Stimulated activated CD8-positive, alpha-beta memory T cell treated with anti-CD3 and anti-CD28 coated beads, Interleukin-12 subunit alpha, Interleukin-12 subunit beta, amount 100 ng/mL, for 4 hours (primary cell): ENCODE data around the gene RBKS.
"Not testable (repeated sequence)": the region's sequence is repeated elsewhere in the genome, so short reads cannot be mapped to it uniquely, and the experiment has no call there.

Experiments
- DNase-seq: peaks from one replicate; pipeline ENCODE4 v3.0.0-alpha.2; 2020; ENCODE audit warnings: low read depth

RBKS gene

DNA sequence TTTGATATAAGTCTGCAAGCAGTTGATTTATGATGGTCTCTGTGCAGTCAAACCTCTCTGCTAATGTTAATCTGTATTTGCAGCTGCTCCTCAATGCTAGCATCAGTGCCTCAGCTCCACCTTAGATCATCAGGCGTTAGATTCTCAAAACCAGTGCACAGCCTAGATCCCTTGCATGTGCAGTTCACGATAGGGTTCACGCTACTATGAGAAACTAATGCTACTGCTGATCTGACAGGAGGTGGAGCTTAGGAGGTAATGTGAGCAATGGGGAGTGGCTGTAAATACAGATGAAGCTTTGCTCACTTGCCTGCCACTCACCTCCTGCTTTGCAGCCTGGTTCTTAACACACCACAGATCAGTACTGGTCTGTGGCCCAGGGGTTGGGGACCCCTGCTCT lies 18.4 kb downstream of the RBKS start:
- no peak for DNase-seq

DNA sequence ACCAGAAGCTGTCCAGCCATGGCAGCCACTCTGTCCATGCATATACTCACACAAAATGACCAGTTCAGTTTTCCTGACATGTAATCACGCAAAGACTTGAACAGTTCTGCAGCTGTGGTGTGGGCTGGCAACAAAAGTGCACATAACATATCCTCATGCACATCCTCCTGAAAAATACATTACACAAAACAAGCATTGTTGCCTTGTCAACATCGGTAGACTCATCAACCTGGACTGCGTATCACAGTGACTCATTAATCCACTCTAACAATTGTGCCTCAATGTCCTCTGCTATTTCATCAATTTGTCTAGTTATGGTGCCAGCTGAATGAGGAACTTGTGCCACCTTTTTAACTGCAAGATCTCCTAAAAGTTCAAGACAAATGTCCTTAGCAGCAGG lies 19.5 kb downstream of the RBKS start:
- DNase-seq: no peak

DNA sequence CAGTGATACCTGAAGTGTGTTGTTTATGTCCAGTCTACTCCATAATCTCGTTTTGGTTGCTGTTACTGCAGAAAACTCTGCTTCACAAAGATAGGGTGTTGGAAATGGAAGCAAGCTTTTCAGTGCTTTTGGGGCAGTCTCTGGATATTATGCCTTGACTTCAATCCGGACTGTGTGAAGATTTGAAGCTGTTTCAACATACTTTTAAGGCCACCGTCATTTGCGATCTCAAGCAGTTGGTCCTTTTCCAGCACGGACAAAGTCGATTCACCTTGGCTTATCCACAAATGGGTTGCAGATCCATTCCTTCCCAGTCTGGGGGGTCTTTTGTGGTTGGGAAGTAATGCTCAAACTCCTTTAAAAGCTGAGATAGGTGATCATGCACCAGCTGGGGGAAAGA lies 20.4 kb downstream of the RBKS start:
- no peak for DNase-seq

DNA sequence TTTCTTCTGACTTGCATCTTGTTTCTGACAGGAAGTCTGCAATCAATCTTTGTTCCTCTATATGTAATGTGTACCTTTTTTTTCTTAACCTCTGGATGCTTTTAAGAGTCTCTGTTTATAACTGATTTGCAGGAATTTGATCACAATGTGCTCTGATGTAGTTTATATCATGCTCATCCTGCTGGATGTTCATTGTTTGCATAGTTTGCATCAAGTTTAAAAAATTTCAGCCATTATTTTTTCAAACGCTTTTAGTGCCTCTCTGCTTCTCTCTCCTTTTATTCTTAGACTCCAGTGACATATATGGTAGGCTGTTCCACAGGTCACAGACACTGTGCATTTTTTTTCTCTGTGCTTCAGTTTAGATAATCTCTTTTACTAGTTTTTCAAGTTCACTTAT lies 23.9 kb downstream of the RBKS start:
- no peak for DNase-seq

DNA sequence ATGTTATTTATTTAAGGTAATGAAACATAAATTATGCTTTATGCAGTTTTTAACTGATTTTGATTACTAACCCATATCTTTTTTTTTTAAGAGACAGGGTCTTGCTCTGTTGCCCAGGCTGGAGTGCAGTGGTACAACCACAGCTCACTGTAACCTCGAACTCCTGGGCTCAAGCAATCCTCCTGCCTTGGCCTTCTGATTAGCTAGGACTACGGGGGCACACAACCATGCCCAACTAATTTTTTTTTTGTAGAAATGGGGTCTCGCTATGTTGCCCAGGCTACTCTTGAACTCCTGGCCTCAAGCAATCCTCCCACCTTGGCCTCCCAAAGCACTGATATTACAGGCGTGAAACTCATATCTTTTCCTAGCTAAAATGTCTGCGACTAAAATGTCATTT lies 26.2 kb downstream of the RBKS start:
- DNase-seq: not testable (repeated sequence)

DNA sequence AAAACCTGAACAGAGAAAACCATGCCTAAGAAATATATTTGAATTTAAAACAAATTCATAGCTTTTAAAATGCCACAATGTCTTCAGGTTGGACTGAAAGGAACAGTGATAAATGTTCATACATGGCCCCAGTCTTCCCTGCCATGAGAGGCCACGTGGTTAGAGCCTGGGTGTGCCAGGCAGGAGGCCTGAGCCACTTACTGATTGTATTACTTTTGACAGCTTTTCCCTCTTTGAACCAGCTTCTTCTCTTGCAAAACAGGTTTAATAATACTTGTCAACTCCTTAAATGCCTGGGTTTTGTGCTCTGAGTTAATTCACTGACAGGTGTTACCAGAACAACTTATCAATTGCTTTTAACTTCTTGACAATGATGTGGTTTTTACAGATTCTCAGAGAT lies 27.0 kb downstream of the RBKS start:
- no peak for DNase-seq

DNA sequence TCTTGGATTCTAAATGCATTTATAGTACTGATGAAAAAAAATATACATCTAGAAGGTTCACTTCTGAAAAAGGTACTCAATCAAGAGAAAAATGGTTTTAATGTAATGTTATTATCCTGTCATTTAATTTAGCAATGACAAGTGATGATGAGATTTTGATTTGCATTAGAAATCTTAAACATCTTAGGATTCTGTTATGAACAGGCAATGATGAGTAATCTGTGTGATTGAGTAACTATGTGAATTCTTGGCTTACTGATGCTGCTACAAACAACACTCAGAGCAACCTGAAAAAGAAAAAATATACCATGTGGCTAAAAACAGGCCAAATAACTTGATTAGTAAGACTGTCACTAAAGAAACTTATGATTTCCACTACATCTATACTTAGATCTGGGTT lies 30.1 kb downstream of the RBKS start:
- DNase-seq: no peak

DNA sequence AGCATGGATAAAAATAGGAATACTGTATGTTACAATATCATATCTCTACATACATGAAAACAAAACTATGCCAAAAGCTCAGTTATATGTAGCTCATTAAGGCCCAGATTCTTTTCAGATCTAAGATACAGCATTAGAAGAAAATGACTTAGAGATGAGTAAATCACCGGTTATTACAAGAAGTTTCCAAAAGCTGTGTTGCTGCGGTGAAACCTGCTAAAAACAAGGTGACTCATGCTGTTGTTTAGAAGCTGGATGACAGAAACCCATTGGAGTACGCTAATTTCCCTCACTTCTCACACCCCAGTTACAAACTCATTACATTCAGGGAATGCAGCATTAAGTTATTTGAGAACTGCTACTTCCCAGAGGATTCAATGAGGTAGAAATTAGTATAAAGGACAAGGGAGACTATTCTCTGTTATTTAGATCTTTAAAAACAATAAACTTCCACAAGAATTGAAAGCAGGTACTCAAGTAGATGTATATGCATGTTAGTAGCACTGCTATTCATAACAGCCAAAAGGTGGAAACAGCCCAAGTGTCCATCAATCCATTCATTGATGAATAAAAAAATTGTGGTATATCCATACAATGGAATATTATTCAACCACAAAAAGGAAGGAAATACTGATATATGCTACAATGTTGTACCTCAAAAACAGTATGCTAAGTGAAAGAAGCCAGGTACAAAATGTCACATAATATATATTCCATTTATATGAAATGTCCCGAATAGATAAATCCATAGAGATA lies 32.6 kb downstream of the RBKS start:
- no peak for DNase-seq

DNA sequence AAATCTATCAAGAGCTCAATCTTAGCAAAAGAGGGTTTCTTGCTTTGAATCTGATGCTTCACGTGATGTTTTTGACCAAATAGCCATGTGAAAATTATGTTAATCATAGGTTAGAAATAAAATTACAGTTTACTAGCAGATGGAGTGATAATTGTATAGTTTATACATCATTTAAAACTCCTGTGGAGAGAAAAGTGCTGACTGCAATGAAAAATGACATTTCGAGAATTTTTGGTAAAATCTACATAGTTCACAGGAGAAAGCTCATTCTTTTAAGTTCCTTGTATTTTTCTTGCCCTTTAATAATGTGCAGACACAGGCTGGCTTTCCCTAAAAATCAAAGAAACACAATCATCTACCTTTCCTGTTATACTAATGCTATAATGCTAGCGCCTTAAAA lies 33.2 kb downstream of the RBKS start:
- DNase-seq: no peak

DNA sequence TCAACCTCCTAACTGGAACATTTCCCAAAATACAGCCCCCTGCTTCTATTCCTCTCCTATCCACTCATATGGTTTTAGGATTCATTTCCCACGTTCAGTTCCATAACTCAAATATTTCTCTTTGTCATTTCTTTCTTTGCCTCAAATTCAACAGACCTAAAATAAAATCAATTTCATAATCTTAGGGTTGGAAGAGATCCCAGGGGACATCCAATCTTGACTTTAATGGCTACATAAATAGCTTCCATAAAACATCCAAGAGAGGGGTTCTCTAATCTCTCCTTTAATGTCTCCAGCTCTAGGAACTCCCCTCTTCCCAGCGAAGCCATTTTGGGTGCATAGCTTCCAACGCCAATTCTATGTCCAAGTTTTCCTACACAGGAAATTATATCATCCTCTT lies 33.8 kb downstream of the RBKS start:
- no peak for DNase-seq

DNA sequence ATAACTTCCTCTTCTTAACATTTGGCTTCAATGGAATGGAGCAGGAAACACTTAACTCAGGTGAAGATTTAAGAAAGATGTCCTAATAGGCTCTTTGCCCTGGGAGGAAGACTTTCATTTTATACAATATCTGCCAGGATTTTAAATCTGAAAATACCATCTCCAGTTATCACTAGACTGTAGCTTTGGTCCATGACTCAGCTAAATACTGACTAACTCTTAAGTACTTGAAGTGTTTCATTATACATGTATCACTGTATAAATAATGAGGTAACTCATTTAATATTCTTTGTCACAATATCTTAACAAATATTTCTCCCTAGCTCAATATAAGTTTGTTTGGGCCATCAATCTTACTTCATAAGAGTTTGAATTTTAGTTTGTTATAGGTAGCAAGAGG lies 34.7 kb downstream of the RBKS start:
- DNase-seq: no peak

DNA sequence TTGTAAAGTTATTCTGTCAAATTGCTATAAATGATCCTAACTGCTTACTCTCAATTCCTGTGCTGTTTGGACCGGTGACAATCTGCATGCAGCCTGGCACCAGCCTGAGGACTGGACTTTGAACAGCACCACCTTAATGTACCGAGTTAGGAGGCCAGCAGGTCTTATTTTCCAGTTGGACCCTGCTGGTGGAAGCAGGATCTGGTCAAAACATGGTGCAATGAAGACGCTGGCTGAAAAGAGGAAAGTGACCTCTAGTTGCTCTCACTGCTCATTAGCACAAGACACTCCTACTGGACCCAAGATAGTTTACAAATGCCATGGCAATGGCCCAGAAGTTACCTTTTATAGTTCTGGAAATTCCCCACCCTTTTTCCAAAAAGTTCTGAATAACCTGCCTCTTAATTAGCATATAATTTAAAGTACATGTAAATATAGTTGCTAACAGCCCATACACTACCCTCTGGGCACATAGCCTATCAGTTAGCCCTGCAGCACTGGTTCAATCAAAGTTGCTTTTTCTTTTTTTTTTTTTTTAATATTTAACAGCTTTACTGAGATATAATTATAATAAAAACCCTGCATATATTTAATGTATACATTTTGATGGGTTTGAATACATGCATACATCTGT lies 35.8 kb downstream of the RBKS start:
- no peak for DNase-seq

DNA sequence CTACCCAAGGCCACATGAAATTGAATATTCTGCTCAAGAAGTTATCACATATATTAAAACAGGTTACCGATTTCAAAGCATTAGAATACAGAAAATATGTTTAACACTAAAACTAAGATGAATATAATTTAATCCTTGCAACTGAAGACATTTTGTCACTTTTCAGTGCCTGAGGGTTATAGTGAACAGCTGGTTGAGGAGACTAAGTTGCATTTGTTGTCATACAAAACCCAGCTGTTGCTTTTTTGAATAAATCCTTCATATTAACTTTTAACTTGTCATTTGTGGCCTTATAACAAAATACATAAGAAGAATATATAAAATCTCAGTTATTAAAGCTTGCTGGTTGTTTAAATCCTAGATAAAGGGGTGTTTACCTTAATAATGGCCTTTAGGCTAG lies 37.5 kb downstream of the RBKS start:
- DNase-seq: no peak

DNA sequence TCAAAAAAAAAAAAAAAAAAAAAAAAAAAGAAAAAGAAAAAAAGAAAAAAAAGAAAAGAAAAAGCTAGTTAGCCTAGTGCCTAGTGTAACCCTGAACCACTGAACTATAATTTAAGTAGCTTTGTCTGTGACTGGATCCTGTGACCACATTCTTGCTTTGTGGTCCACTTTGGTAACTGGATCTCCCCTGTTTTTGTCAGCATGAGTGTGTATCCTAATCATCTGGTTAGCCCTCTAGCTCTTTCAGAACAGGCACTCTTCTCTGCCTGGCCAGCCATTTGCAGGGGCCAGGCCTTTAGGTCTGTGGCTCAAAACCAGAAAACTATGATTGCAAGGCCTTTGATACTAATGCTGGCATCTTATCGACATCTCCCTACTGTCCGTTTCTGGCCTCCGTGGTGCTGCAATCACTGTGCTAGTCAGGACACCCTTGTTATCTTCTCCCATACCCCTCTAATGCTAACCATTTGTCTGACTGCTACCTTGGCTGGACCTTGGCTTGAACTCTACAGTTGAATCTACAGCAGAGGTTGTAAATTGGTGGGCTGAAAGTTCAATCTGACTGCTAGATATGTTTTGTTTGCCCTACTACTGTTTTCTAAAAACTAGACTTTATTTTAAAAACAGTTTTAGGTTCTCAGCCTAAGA lies 40.5 kb downstream of the RBKS start:
- DNase-seq: no peak

DNA sequence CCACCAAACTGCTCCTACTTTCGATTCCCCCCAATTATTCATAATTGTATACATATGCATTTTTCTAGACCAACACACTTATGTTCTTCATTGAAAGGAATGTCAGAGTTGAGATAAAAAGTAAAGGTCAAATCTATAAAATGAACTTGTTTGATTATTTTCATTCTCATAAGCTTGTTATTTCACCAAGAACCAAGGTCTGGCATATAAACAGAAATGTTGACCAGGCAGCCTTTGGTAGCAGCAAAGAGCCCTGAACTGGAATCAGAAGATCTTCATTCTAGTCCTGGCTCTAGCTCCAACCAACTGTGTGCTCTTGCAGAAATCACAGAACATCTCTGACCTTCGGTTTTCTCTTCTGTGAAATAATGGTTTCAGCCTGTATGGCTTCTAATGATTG lies 42.9 kb downstream of the RBKS start:
- DNase-seq: no peak

DNA sequence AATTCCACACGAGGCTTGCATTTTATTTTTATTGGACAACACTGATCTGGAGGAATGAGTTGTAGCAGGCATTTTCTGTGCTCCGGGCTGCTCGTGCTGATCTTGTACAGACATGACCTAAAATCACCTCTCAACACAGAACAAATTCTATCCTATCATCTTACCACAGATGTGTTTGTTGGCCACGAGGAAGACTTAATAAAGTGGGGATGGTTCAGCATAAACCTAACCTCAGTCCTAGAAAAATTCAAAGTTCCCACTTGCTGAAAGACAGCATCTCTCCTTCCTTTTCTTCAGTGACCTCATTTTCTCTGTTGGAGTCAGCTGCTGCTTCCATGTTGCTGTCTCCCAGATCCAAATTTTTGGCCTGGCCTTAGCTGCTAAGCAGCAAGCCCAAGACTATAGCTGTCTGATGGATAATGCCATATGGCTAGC lies 45.3 kb downstream of the RBKS start:
- DNase-seq: no peak

DNA sequence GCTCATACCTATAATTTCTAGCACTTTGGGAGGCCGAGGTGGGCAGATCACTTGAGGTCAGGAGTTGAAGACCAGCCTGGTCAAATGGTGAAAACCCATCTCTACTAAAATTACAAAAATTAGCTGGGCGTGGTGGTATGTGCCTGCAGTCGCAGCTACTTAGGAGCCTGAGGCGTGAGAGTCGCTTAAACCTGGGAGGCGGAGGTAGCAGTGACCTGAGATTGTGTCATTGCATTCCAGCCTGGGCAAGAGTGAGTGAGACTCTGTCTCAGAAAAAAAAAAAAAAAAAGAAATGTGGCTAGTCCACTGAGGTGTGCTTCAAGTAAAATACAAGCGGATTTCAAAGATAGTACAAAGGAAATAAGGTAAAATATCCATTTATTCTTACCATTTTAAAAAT lies 46.2 kb downstream of the RBKS start:
- no peak for DNase-seq

DNA sequence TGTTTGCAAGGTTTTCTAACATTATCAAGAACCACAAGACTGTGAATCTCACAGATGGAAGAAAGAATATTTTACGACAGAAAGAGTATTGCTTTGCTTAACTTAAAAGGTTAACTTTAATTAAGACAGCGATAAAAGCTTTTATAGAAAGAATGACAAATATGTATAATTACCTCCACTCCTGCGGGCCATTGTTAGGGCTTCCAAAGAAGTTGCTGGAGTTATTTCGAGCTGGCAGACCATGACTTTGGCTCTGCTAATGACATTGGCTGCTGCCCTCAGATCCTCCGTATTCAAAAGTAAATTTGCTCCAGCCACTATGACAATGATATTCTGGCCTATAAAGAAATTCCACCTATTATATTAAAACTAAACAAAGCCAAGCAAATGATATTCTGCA lies 47.3 kb downstream of the RBKS start:
- DNase-seq: no peak

DNA sequence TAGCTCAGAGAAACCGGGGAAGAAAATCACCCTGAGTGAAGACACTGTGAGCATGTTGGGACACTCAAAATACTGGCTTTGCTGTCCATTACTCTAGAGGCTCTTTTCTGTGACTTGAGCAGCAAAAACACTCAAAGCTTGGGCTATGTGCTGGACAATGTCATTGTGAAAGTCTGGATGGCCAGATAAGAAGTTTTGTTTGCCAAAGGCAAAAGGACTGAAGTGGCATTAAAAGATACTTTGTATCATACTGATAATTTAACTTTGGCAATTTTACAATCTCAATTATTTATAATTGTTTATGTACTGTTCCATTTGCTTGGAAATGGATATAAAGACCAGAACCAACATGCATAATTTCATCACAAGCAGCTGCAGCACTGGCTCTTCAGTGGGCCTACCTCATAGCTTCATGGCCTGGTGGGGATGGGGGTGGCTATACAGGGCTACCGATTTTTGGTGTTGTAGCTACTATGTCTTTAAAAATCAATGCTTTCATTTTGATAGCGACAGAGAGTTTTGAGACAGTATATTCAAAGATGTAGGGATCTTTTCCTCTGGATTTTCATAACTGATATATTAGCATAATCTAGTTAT lies 51.1 kb downstream of the RBKS start:
- no peak for DNase-seq

DNA sequence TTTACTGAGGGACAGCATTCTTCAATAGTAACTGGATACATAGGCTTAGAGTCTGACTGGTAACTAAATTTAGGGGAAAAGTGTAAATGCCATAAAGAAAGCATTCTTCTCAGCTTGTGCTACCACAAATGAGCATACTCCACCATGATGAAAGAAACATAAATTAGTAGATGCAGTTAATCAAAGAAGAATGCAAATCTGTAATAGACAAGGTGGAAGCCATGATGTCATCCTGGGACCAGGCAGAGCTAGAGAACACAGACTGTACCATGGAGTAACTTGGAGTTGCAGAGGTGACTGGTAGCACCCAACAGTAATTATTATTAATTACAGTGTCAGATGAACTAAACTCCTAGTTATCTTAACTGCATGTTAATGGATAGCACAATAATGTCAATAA lies 51.7 kb downstream of the RBKS start:
- no peak for DNase-seq

DNA sequence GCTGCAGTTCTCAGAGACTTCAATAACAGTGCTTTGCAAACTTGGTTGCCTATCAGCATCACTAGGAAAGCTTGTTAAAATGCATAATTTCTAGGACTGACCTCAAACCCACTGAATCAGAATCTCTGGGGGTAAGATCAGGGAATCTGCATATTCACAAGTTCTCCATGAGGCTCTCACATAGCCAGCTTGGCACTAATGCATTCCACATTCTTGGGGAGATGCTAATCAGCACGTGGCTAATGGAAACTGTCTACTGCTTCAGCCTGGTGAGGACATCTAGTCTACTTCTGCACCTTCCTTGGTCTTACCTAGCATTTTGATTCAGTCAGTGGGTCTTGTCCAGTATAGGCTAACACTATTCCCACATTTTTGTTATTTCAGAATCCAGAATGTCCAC lies 56.3 kb downstream of the RBKS start:
- no peak for DNase-seq

DNA sequence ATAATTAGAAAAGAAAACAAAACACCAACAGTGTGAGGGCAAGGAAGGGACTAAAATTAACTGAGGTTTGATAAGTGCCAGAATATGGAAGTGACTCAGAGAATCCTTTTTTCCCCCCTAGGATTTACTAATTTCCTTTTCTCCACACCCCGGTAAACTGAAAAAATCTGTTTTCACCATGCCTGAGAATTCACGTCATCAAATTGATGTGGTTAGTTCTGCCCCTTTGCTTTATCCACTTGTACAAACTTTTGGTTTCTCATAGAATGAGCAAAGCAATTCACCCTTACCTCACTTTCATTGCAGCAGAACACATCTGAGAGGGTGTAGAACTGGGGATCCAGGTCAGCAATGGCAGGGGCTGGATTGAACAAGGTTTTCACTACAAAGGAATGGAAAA lies 57.8 kb downstream of the RBKS start:
- no peak for DNase-seq
